A549 (cell line): ENCODE results near the gene VPS51. TPM values are rescaled to one million over a fixed set of nuclear protein-coding genes. Genes with fewer than 3 reads are reported as not detected.
A peak's percentile ranks its signal among the peaks of the same experiment; 100 is the strongest.

Experiments used
- ATAC-seq, 2 experiments: fragments of 200-7000 bp in 1 of 2; fragments of >200 bp in 1 of 2; cut with Nextera tagmentation in 1 of 2; cut with Tn5 transposase in 1 of 2; 3 replicates each; pipeline versions ENCODE4 v1.8.0 to v1.9.1; 2018 to 2020; ENCODE audit warnings: mild to moderate bottlenecking in 1 of 2, moderate library complexity in 1 of 2
- CTCF ChIA-PET: fragments of 300-600 bp; sonication (Branson Sonifier 250); formaldehyde crosslinking; extraction: SDS; loops from one replicate; lab custom pipeline; 2021; ENCODE audit warnings: antibody characterized with exemption, inconsistent platforms; lab: Yijun Ruan, JAX
- POLR2A ChIA-PET: fragments of 350-600 bp; formaldehyde crosslinking; extraction: SDS; loops from one replicate; lab custom pipeline; 2021; ENCODE audit warnings: antibody characterized with exemption, inconsistent platforms; lab: Yijun Ruan, JAX
- DNase-seq, 2 experiments: peaks; one replicate each; pipeline versions ENCODE4 v3.0.0 to v3.0.0-alpha.2; 2011 to 2016; ENCODE audit warnings: low read depth in 1 of 2, low spot score in 1 of 2
- FAIRE-seq: peaks from 2 replicates; lab custom pipeline; 2011; peaks lifted over from hg19 to GRCh38; lab: Jason Lieb, UNC
- H3K27ac ChIP-seq, 2 experiments: fragments of >200 bp; sonication (Bioruptor Twin); formaldehyde crosslinking; 3 replicates each; pipeline ENCODE4 v1.5.1; 2016 to 2017
- H3K4me1 ChIP-seq: fragments of >200 bp; sonication (Bioruptor Twin); formaldehyde crosslinking; 3 replicates; pipeline ENCODE4 v1.6.1; 2016
- H3K4me2 ChIP-seq: fragments of >200 bp; sonication (Bioruptor Twin); formaldehyde crosslinking; 3 replicates; pipeline ENCODE4 v1.6.1; 2016
- H3K4me3 ChIP-seq: fragments of >200 bp; sonication (Bioruptor Twin); formaldehyde crosslinking; 3 replicates; pipeline ENCODE4 v1.5.1; 2016
- H3K9me3 ChIP-seq: fragments of >200 bp; sonication (Bioruptor Twin); formaldehyde crosslinking; 3 replicates; pipeline ENCODE4 v1.6.1; 2016
- BHLHE40 ChIP-seq: IDR thresholded peaks from 2 replicates; pipeline ENCODE4 v1.6.1; 2012; ENCODE audit warnings: low read depth, low read length, inconsistent platforms
- CBX8 ChIP-seq: fragments of 200-600 bp; sonication (generic); IDR thresholded peaks from 2 replicates; pipeline ENCODE4 v1.6.1; 2016
- CHD2 ChIP-seq: fragments of 150-350 bp; IDR thresholded peaks from 2 replicates; pipeline ENCODE4 v1.6.1; 2014; ENCODE audit warnings: low read length; ENCODE audit not compliant: partially characterized antibody
- CHD4 ChIP-seq: fragments of 200-600 bp; sonication (generic); IDR thresholded peaks from 2 replicates; pipeline ENCODE4 v1.6.1; 2016; ENCODE audit warnings: antibody characterized with exemption, mild to moderate bottlenecking, borderline replicate concordance
- EHMT2 ChIP-seq: fragments of 200-600 bp; sonication (generic); IDR thresholded peaks from 2 replicates; pipeline ENCODE4 v1.6.1; 2016; ENCODE audit warnings: antibody characterized with exemption, low read depth, mild to moderate bottlenecking, moderate library complexity
- ELK1 ChIP-seq: fragments of 150-350 bp; IDR thresholded peaks from 2 replicates; pipeline ENCODE4 v1.6.1; 2014; ENCODE audit warnings: low read depth, mild to moderate bottlenecking, low read length
- EP300 ChIP-seq, 2 experiments: fragments of >200 bp; sonication (Bioruptor Twin); formaldehyde crosslinking; IDR thresholded peaks; 2 replicates in 1 of 2; 3 replicates in 1 of 2; pipeline ENCODE4 v1.6.1; 2016 to 2017
- ESRRA ChIP-seq: fragments of 150-350 bp; IDR thresholded peaks from 2 replicates; pipeline ENCODE4 v1.6.1; 2014; ENCODE audit warnings: mild to moderate bottlenecking, low read length, borderline replicate concordance
- FOXS1 ChIP-seq: fragments of 250-450 bp; sonication (Bioruptor Pico); IDR thresholded peaks from 2 replicates; pipeline ENCODE4 v1.5.0; 2020; ENCODE audit warnings: mild to moderate bottlenecking, moderate library complexity
- HOXA7 ChIP-seq: fragments of 250-450 bp; sonication (Bioruptor Pico); IDR thresholded peaks from 2 replicates; pipeline ENCODE4 v1.5.0; 2020; ENCODE audit warnings: mild to moderate bottlenecking, moderate library complexity
- HOXB5 ChIP-seq: fragments of 250-450 bp; sonication (Bioruptor Pico); IDR thresholded peaks from 2 replicates; pipeline ENCODE4 v1.5.0; 2020; ENCODE audit warnings: mild to moderate bottlenecking, moderate library complexity
- KDM1A ChIP-seq: fragments of 200-600 bp; sonication (generic); IDR thresholded peaks from 2 replicates; pipeline ENCODE4 v1.6.1; 2016; ENCODE audit warnings: low read depth, mild to moderate bottlenecking
- KDM5A ChIP-seq: fragments of 200-600 bp; sonication (generic); IDR thresholded peaks from 2 replicates; pipeline ENCODE4 v1.6.1; 2016; ENCODE audit warnings: antibody characterized with exemption, mild to moderate bottlenecking
- MAX ChIP-seq: IDR thresholded peaks from 2 replicates; pipeline ENCODE4 v1.6.1; 2012
- MAZ ChIP-seq: fragments of 150-350 bp; IDR thresholded peaks from 2 replicates; pipeline ENCODE4 v1.6.1; 2014; ENCODE audit warnings: antibody characterized with exemption, low read depth, low read length, borderline replicate concordance
- MYC ChIP-seq: IDR thresholded peaks from 2 replicates; pipeline ENCODE4 v1.6.1; 2012; ENCODE audit warnings: mild to moderate bottlenecking, inconsistent platforms, low read length, improper control_type of control experiment, borderline replicate concordance
- NFE2L2 ChIP-seq: fragments of 150-350 bp; conservative IDR thresholded peaks from 2 replicates; pipeline ENCODE4 v1.6.1; 2014; ENCODE audit warnings: low read length
- POLR2A ChIP-seq: IDR thresholded peaks from 2 replicates; pipeline ENCODE4 v1.6.1; 2012; ENCODE audit warnings: mild to moderate bottlenecking, low read length
- RAD21 ChIP-seq, 2 experiments: fragments of >200 bp in 1 of 2; sonication (Bioruptor Twin) in 1 of 2; formaldehyde crosslinking in 1 of 2; IDR thresholded peaks in 1 of 2; conservative IDR thresholded peaks in 1 of 2; 2 replicates in 1 of 2; 3 replicates in 1 of 2; pipeline ENCODE4 v1.6.1; 2012 to 2018; ENCODE audit warnings: inconsistent platforms in 1 of 2
- RARB ChIP-seq: fragments of 250-450 bp; sonication (Bioruptor Pico); IDR thresholded peaks from 2 replicates; pipeline ENCODE4 v1.8.0; 2021; ENCODE audit warnings: mild to moderate bottlenecking, moderate library complexity
- RCOR1 ChIP-seq: fragments of 150-350 bp; IDR thresholded peaks from 2 replicates; pipeline ENCODE4 v1.6.1; 2014; ENCODE audit warnings: antibody characterized with exemption, low read length, low read depth
- RFX5 ChIP-seq: fragments of 450-650 bp; IDR thresholded peaks from 2 replicates; pipeline ENCODE4 v1.7.1; 2014; ENCODE audit warnings: antibody characterized with exemption, mild to moderate bottlenecking, moderate library complexity
- TFCP2L1 ChIP-seq: fragments of 250-450 bp; sonication (Bioruptor Pico); IDR thresholded peaks from 2 replicates; pipeline ENCODE4 v1.5.0; 2021; ENCODE audit warnings: mild to moderate bottlenecking
- TP53 ChIP-seq: fragments of 250-450 bp; sonication (Bioruptor Pico); IDR thresholded peaks from 2 replicates; pipeline ENCODE4 v1.5.0; 2021; ENCODE audit warnings: mild to moderate bottlenecking, moderate library complexity
- ZFP36 ChIP-seq: fragments of 450-650 bp; IDR thresholded peaks from 2 replicates; pipeline ENCODE4 v1.6.1; 2014; ENCODE audit warnings: borderline replicate concordance; ENCODE audit not compliant: partially characterized antibody
- ZNF302 ChIP-seq: fragments of 250-450 bp; sonication (Bioruptor Pico); IDR thresholded peaks from 2 replicates; pipeline ENCODE4 v1.9.0; 2021; ENCODE audit warnings: inconsistent platforms, mild to moderate bottlenecking, moderate library complexity
- ZSCAN20 ChIP-seq: fragments of 250-450 bp; sonication (Bioruptor Pico); IDR thresholded peaks from 2 replicates; pipeline ENCODE4 v1.8.0; 2022; ENCODE audit warnings: mild to moderate bottlenecking, moderate library complexity
- WGBS: methylation state at CpG from one replicate; pipeline ENCODE4 v1.1.6; 2017; ENCODE audit errors: missing lambda C conversion rate; 5-methylcytosine and 5-hydroxymethylcytosine counted together
- polyA plus RNA-seq, 4 experiments: library from polyadenylated mRNA; depleted of rRNA in 3 of 4; stranded (reverse); fragments of >200 nt; fragmentation: RNase III in 1 of 4; extraction: RNeasy Plus Mini Kit Qiagen cat#74134 plus additional on column Dnase treatment in 1 of 4; gene quantifications; 2 replicates in 3 of 4; 3 replicates in 1 of 4; pipeline ENCODE4 v1.2.3, GENCODE V29; 2011 to 2017
- TF ChIP-seq, protein P1 (sequence below): fragments of 200-600 bp; sonication (generic); IDR thresholded peaks from 2 replicates; pipeline ENCODE4 v1.6.1; 2016; ENCODE audit warnings: antibody characterized with exemption, mild to moderate bottlenecking, moderate library complexity
- TF ChIP-seq, protein P2 (sequence below): fragments of 250-450 bp; sonication (Bioruptor Pico); IDR thresholded peaks from 2 replicates; pipeline ENCODE4 v1.5.0; 2020; ENCODE audit warnings: low read depth, mild to moderate bottlenecking, moderate library complexity

VPS51 gene
- polyA plus RNA-seq, 2 of the 4 experiments (the other 2 are of a cell fraction) = 37.2 to 51.0 TPM

- 77% methylated on average over 4 of the region's 4 CpGs for WGBS
- H3K27ac ChIP-seq = no peak overlapping the region
- H3K4me3 ChIP-seq = no peak overlapping the region
- no peak for FAIRE-seq
- DNase-seq = no peak
- H3K4me2 ChIP-seq = no peak overlapping the region
- peak; percentile 18 to 27; a peak in 5 of 6 replicates for ATAC-seq
- no peaks in the 10 kb centered on the region for H3K9me3 ChIP-seq
- H3K4me1 ChIP-seq = no peaks in the 10 kb centered on the region
- TF ChIP-seq RAD21 (conservative IDR thresholded peaks at IDR 0.05 in 1 of 2, IDR thresholded peaks at IDR 0.05 in 1 of 2) = no peak
- TF ChIP-seq EHMT2 = no peak
- TF ChIP-seq TP53 (CRISPR knock-in tag) = no peak
- no peak for TF ChIP-seq ZNF302 (CRISPR knock-in tag)
- TF ChIP-seq, protein P1, sequence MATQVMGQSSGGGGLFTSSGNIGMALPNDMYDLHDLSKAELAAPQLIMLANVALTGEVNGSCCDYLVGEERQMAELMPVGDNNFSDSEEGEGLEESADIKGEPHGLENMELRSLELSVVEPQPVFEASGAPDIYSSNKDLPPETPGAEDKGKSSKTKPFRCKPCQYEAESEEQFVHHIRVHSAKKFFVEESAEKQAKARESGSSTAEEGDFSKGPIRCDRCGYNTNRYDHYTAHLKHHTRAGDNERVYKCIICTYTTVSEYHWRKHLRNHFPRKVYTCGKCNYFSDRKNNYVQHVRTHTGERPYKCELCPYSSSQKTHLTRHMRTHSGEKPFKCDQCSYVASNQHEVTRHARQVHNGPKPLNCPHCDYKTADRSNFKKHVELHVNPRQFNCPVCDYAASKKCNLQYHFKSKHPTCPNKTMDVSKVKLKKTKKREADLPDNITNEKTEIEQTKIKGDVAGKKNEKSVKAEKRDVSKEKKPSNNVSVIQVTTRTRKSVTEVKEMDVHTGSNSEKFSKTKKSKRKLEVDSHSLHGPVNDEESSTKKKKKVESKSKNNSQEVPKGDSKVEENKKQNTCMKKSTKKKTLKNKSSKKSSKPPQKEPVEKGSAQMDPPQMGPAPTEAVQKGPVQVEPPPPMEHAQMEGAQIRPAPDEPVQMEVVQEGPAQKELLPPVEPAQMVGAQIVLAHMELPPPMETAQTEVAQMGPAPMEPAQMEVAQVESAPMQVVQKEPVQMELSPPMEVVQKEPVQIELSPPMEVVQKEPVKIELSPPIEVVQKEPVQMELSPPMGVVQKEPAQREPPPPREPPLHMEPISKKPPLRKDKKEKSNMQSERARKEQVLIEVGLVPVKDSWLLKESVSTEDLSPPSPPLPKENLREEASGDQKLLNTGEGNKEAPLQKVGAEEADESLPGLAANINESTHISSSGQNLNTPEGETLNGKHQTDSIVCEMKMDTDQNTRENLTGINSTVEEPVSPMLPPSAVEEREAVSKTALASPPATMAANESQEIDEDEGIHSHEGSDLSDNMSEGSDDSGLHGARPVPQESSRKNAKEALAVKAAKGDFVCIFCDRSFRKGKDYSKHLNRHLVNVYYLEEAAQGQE = no peak
- no peak for TF ChIP-seq FOXS1 (CRISPR knock-in tag)
- TF ChIP-seq CBX8 = no peak
- TF ChIP-seq BHLHE40 = no peak
- no peak for TF ChIP-seq KDM5A
- no peak for TF ChIP-seq MAZ
- TF ChIP-seq MYC = no peak
- no peak for TF ChIP-seq RFX5
- TF ChIP-seq ZSCAN20 (CRISPR knock-in tag) = no peak
- no peak for TF ChIP-seq ELK1
- TF ChIP-seq RCOR1 = no peak
- TF ChIP-seq EP300 (IDR thresholded peaks at IDR 0.05) = no peak
- CTCF ChIA-PET = interaction anchor here (0.7 to 2.2 kb wide), 7 partner anchors 8 to 731 kb away, joined by 3 to 6 read pairs (median 4); partner anchors contain the start of genes ARL2, NAALADL1 and ZNHIT2
- POLR2A ChIA-PET = interaction anchor here (0.5 kb wide), 1 partner anchor 51 kb away, joined by 3 read pairs; no protein-coding TSS in a partner anchor
Observed at GRCh38 chr11:65071907-65072630, 23.9 kb upstream of the VPS51 start.

- no peak overlapping the region for H3K4me2 ChIP-seq
- ChIA-PET POLR2A (interaction anchor here (0.5 kb wide), 1 partner anchor 50 kb away, joined by 3 read pairs; no protein-coding TSS in a partner anchor), CTCF (interaction anchor here (0.6 to 2.2 kb wide), 6 partner anchors 9 to 730 kb away, joined by 3 to 6 read pairs (median 3); partner anchors contain the start of genes ARL2 and ZNHIT2)
- H3K9me3 ChIP-seq = no peaks in the 10 kb centered on the region
- FAIRE-seq = no peak
- ATAC-seq = peak; percentile 7 to 10; a peak in 2 of 6 replicates
- no peak overlapping the region for H3K27ac ChIP-seq
- H3K4me1 ChIP-seq = peaks cover under 1% of the 10 kb centered on the region; the same call in 1 of the 3 replicates
- no peak for DNase-seq
- 38% methylated on average over 1 of the region's 1 CpG for WGBS
- TF ChIP-seq KDM1A (no peak), MAX (no peak), CHD4 (no peak), POLR2A (no peak), ZFP36 (no peak), ESRRA (no peak), RAD21 (conservative IDR thresholded peaks at IDR 0.05 in 1 of 2, IDR thresholded peaks at IDR 0.05 in 1 of 2) (no peak), EHMT2 (no peak), TFCP2L1 (CRISPR knock-in tag) (no peak), RARB (CRISPR knock-in tag) (no peak), CHD2 (no peak), NFE2L2 (no peak), HOXB5 (CRISPR knock-in tag) (no peak), RCOR1 (no peak), HOXA7 (CRISPR knock-in tag) (no peak), BHLHE40 (no peak)
- TF ChIP-seq, protein P2, sequence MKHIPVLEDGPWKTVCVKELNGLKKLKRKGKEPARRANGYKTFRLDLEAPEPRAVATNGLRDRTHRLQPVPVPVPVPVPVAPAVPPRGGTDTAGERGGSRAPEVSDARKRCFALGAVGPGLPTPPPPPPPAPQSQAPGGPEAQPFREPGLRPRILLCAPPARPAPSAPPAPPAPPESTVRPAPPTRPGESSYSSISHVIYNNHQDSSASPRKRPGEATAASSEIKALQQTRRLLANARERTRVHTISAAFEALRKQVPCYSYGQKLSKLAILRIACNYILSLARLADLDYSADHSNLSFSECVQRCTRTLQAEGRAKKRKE (CRISPR knock-in tag) = no peak
- TF ChIP-seq, all 56 proteins: peak for 0
- H3K4me3 ChIP-seq = no peak overlapping the region
Observed at GRCh38 chr11:65072631-65072966, 23.4 kb upstream of the VPS51 start.
